Neural progenitor cell (in vitro differentiated cells): ENCODE data around the gene UNC80. TPM values are rescaled to one million over a fixed set of nuclear protein-coding genes. Genes with fewer than 3 reads are reported as not detected.

Experiments
- DNase-seq: peaks from one replicate; pipeline ENCODE4 v3.0.0-alpha.2; 2016; ENCODE audit warnings: low spot score
- H2AFZ ChIP-seq: fragments of 200-600 bp; sonication (generic); replicated peaks from 2 replicates; pipeline ENCODE4 v1.6.1; 2016; ENCODE audit warnings: antibody characterized with exemption
- H3F3A ChIP-seq: fragments of 200-600 bp; sonication (generic); 2 replicates; pipeline ENCODE4 v1.6.1; 2016; ENCODE audit warnings: antibody characterized with exemption, low read depth
- H3K27ac ChIP-seq: fragments of 200-600 bp; sonication (generic); 2 replicates; pipeline ENCODE4 v1.5.1; 2016; ENCODE audit warnings: mild to moderate bottlenecking
- H3K27me3 ChIP-seq: fragments of 200-600 bp; sonication (generic); 2 replicates; pipeline ENCODE4 v1.6.1; 2016; ENCODE audit warnings: mild to moderate bottlenecking, moderate library complexity
- H3K36me3 ChIP-seq: fragments of 200-600 bp; sonication (generic); 2 replicates; pipeline ENCODE4 v1.5.1; 2016
- H3K4me1 ChIP-seq: fragments of 200-600 bp; sonication (generic); 2 replicates; pipeline ENCODE4 v1.6.1; 2016; ENCODE audit warnings: mixed run types
- H3K4me2 ChIP-seq: fragments of 200-600 bp; sonication (generic); 2 replicates; pipeline ENCODE4 v1.6.1; 2016
- H3K4me3 ChIP-seq: fragments of 200-600 bp; sonication (generic); 2 replicates; pipeline ENCODE4 v1.5.1; 2016
- H3K79me2 ChIP-seq: fragments of 200-600 bp; sonication (generic); 2 replicates; pipeline ENCODE4 v1.6.1; 2016; ENCODE audit warnings: low read depth
- H3K9ac ChIP-seq: fragments of 200-600 bp; sonication (generic); 2 replicates; pipeline ENCODE4 v1.6.1; 2016
- H3K9me3 ChIP-seq: fragments of 200-600 bp; sonication (generic); 2 replicates; pipeline ENCODE4 v1.5.1; 2016; ENCODE audit warnings: low read depth
- H4K20me1 ChIP-seq: fragments of 200-600 bp; sonication (generic); 2 replicates; pipeline ENCODE4 v1.6.1; 2016; ENCODE audit warnings: low read depth
- H3K27ac Mint-ChIP-seq: 3 replicates; pipeline ENCODE4 v1.8.0; 2021; ENCODE audit warnings: mixed read lengths
- H3K27me3 Mint-ChIP-seq: 2 replicates; pipeline ENCODE4 v1.8.0; 2022; ENCODE audit warnings: low read depth, mild to moderate bottlenecking, inconsistent platforms, moderate library complexity, mixed read lengths; ENCODE audit not compliant: insufficient read depth
- H3K36me3 Mint-ChIP-seq: 3 replicates; pipeline ENCODE4 v1.8.0; 2021; ENCODE audit warnings: mixed read lengths
- H3K4me1 Mint-ChIP-seq: 3 replicates; pipeline ENCODE4 v1.8.0; 2021; ENCODE audit warnings: mixed read lengths
- H3K4me3 Mint-ChIP-seq: 3 replicates; pipeline ENCODE4 v1.8.0; 2021; ENCODE audit warnings: mild to moderate bottlenecking, moderate library complexity, mixed read lengths
- H3K9me3 Mint-ChIP-seq: 3 replicates; pipeline ENCODE4 v1.8.0; 2020; ENCODE audit warnings: mixed read lengths
- CTCF ChIP-seq: fragments of 200-600 bp; sonication (generic); IDR thresholded peaks from 2 replicates; pipeline ENCODE4 v1.5.1; 2017; ENCODE audit warnings: antibody characterized with exemption, mild to moderate bottlenecking
- EZH2 ChIP-seq: fragments of 200-600 bp; sonication (generic); IDR thresholded peaks from 2 replicates; pipeline ENCODE4 v1.6.1; 2017; ENCODE audit warnings: antibody characterized with exemption, mild to moderate bottlenecking, moderate library complexity
- EZH2phosphoT487 ChIP-seq: fragments of 200-600 bp; sonication (generic); IDR thresholded peaks from 2 replicates; pipeline ENCODE4 v1.6.1; 2017; ENCODE audit warnings: antibody characterized with exemption
- total RNA-seq: library from RNA; depleted of rRNA; stranded (reverse); fragments of >200 nt; gene quantifications from 2 replicates; pipeline ENCODE4 v1.2.3, GENCODE V29; 2015; ENCODE audit warnings: low replicate concordance

UNC80 gene
- total RNA-seq, 1 donor from 2014 or later: 1.9 TPM

DNA sequence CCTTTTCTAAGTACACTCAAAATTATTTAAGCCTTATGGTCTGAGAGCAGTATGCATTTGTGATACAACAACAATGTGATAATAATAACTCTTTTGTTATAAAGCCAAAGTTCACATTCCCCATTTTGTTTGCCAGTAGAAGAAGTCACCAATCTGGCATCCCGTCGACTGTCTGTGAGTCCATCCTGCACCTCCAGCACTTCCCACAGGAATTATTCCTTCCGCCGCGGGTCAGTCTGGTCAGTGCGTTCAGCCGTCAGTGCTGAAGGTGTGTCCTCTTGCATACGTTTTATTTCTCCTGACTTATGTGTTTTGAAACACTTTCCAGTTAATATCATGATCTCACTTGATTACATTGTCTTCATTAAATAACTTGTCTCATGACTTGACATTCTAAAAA, 150.5 kb downstream of the UNC80 start:
- H3K36me3 ChIP-seq: no peaks in the 10 kb centered on the region
- H3K27ac Mint-ChIP-seq: no peak overlapping the region
- no peaks in the 10 kb centered on the region for H3K27me3 ChIP-seq
- no peak overlapping the region for H3K4me3 Mint-ChIP-seq
- no peak for TF ChIP-seq EZH2phosphoT487
- TF ChIP-seq EZH2: no peak
- no peak for TF ChIP-seq CTCF
- H3K9ac ChIP-seq: no peak overlapping the region
- H3K4me3 ChIP-seq: no peak overlapping the region
- H3K4me1 Mint-ChIP-seq: peaks cover 4% of the 10 kb centered on the region
- H3K27me3 Mint-ChIP-seq: no peaks in the 10 kb centered on the region
- no peaks in the 10 kb centered on the region for H3K79me2 ChIP-seq
- no peaks in the 10 kb centered on the region for H3K4me1 ChIP-seq
- H3K9me3 Mint-ChIP-seq: no peaks in the 10 kb centered on the region
- H4K20me1 ChIP-seq: no peaks in the 10 kb centered on the region
- H3K36me3 Mint-ChIP-seq: peaks cover 2% of the 10 kb centered on the region
- no peak overlapping the region for H3K4me2 ChIP-seq
- no peaks in the 10 kb centered on the region for H3F3A ChIP-seq
- H2AFZ ChIP-seq: no peak overlapping the region
- H3K27ac ChIP-seq: no peak overlapping the region
- DNase-seq: no peak
- H3K9me3 ChIP-seq: no peaks in the 10 kb centered on the region

- H3K36me3 Mint-ChIP-seq: no peaks in the 10 kb centered on the region
- H3K9me3 Mint-ChIP-seq: no peaks in the 10 kb centered on the region
- no peaks in the 10 kb centered on the region for H3K27me3 Mint-ChIP-seq
- TF ChIP-seq EZH2phosphoT487 (no peak), CTCF (no peak), EZH2 (no peak)
- H3K4me1 Mint-ChIP-seq: peaks cover 13% of the 10 kb centered on the region
- H4K20me1 ChIP-seq: no peaks in the 10 kb centered on the region
- no peaks in the 10 kb centered on the region for H3K9me3 ChIP-seq
- no peak overlapping the region for H3K4me3 Mint-ChIP-seq
- peaks cover 4% of the 10 kb centered on the region for H3K4me1 ChIP-seq
- no peak overlapping the region for H3K27ac Mint-ChIP-seq
- no peak overlapping the region for H3K4me3 ChIP-seq
- H3K27me3 ChIP-seq: no peaks in the 10 kb centered on the region
- H3K27ac ChIP-seq: no peak overlapping the region
- no peak overlapping the region for H3K4me2 ChIP-seq
- H3K79me2 ChIP-seq: no peaks in the 10 kb centered on the region
- H3F3A ChIP-seq: no peaks in the 10 kb centered on the region
- H2AFZ ChIP-seq: peak overlapping the region; percentile 21
- no peak overlapping the region for H3K9ac ChIP-seq
- DNase-seq: no peak
- no peaks in the 10 kb centered on the region for H3K36me3 ChIP-seq
These were observed 157.7 kb downstream of the UNC80 start for GRCh38 chr2:209929369-209929768.

GRCh38 chr2:209933499-209934483, 162.2 kb downstream of the UNC80 start:
- peaks cover 13% of the 10 kb centered on the region for H3K4me1 Mint-ChIP-seq
- Histone ChIP-seq H3K9me3 (no peaks in the 10 kb centered on the region), H3K4me2 (no peak overlapping the region), H4K20me1 (no peaks in the 10 kb centered on the region), H3K27me3 (no peaks in the 10 kb centered on the region), H3K4me3 (no peak overlapping the region), H3K4me1 (peaks cover 4% of the 10 kb centered on the region), H3K36me3 (no peaks in the 10 kb centered on the region), H3K9ac (no peak overlapping the region), H2AFZ (peak overlapping the region; percentile 52), H3F3A (no peaks in the 10 kb centered on the region), H3K79me2 (no peaks in the 10 kb centered on the region), H3K27ac (no peak overlapping the region)
- H3K27me3 Mint-ChIP-seq: no peaks in the 10 kb centered on the region
- H3K27ac Mint-ChIP-seq: peak overlapping the region; percentile 58
- H3K9me3 Mint-ChIP-seq: no peaks in the 10 kb centered on the region
- H3K4me3 Mint-ChIP-seq: no peak overlapping the region
- no peaks in the 10 kb centered on the region for H3K36me3 Mint-ChIP-seq
- TF ChIP-seq EZH2phosphoT487 (no peak), EZH2 (no peak), CTCF (no peak)
- DNase-seq: no peak
